CD1c-positive myeloid dendritic cell (primary cell): Measurements from ENCODE around the gene HMGB2.

Source experiments
- DNase-seq: peaks from one replicate; pipeline ENCODE4 v3.0.0-alpha.2; 2016; ENCODE audit errors: extremely low spot score

HMGB2 gene

DNA sequence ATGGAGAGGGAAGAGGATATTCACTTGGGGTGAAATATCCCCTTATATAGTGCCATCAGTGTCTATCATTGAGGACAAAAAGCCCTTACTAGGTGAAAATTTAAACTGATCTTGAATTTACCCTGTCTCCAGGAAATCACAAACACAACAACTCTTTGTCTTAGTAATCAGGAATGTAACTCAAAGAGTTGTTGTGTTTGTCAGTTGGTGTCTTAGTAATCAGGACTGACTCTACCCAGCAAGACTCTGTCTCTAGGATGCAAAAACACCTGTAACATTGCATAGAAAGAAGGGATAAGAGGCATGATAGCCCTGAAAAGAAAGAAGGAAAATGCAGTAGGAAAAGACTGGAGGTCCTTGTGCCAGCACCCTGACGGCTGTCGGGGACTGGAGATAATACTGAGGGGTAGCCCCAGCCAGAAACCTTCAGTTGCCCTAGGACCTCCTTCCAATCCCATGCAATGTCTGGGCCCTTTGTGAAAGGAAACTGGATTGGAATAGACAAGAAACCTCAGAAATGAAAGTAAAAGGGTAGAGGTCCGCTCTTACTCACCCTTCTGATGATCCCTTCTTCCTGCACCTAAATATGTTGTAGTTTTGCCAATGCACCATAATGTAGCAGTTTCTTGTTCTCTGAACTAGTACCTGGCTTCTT lies 45.3 kb downstream of the HMGB2 start:
- no peak for DNase-seq

DNA sequence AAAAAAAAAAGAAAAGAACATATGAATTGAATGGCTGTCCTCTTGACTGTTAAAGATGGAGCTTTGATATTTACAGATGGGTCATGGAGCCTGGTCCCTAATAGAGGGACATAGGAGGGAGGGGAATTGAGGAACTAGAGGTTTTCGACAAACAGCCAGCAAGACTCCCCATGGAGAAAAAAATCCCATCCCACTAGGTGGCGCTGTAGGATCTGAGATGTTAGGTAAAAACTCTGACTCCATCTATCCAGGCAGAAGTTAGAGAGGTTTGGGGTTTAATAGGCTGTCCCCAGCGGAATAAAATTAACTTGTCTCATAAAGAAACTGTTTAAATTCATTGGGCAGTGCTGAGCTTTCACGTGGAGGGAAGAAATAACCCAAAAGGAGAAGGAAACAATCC lies 45.9 kb downstream of the HMGB2 start:
- DNase-seq, result peak; percentile 79

DNA sequence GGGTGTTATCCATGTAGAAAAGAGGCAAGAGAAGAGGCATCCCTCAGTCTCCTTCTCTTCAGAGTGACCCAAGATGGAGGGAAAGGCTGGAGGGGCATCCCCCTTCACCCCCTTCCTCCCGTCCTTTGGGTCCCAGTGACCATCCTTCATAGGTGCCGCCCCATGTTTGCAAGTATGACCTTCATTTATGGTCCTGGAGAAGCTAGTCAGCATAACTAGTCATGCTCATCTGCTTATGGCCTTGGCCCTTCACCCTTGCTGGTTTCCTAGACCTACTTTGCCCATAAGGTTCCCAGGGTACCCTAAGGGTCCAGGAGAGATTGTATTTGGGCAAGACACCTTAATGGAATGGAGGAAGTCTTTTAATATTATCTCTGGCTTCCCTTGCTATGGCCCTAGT lies 46.7 kb downstream of the HMGB2 start:
- no peak for DNase-seq

DNA sequence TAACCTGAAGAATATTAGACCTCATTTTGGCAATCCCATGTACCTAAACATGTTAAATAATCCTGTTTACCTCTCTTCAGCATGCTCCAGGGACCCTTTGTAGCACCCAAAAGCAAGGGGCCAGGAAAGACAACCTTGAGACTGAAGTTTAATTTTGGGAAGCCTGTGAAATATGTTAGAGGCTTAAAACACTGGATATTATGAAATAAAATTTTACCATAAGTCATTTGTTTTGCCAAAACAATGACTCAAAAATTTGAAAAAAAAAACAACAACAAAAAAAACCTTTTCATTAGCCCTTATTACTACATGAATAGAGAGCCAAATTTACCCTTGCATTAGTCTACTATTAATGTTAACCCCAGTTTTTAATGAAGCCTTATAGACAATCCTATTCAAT lies 49.7 kb downstream of the HMGB2 start:
- DNase-seq, result no peak

DNA sequence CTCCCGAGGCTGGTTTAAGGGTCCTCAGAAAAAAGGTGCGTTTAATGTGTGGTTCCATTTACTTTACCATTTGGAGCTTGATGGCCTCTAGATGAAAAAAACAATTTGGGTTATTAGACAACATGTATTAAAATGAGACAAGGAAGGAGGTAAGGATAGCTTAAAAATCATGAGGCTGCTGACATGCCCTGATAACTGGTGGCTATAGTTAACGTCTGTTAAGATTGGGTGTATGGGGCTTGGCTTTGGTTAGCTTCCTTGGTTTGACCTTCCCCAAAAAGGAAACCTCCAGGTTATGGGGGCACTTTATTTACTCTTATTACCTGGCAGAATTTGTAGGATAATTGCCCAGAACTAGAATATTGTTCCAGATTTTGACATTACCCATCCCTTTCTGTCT lies 51.5 kb downstream of the HMGB2 start:
- no peak for DNase-seq

DNA sequence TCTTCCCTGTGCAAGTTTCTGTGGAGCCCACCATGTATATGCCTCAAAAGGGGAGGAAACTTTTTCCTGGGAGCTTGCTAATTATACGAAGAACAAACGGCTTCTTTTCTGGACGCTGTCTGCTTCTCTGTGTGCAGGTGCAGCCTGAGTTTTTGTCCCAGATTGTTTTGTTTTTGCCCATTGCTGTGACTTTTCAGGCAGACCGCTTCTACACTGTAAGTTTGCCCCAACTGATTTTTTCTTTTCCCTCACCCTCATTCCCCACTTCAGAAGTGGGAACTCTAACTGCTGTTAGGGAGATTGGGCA lies 51.9 kb downstream of the HMGB2 start:
- DNase-seq, result no peak

DNA sequence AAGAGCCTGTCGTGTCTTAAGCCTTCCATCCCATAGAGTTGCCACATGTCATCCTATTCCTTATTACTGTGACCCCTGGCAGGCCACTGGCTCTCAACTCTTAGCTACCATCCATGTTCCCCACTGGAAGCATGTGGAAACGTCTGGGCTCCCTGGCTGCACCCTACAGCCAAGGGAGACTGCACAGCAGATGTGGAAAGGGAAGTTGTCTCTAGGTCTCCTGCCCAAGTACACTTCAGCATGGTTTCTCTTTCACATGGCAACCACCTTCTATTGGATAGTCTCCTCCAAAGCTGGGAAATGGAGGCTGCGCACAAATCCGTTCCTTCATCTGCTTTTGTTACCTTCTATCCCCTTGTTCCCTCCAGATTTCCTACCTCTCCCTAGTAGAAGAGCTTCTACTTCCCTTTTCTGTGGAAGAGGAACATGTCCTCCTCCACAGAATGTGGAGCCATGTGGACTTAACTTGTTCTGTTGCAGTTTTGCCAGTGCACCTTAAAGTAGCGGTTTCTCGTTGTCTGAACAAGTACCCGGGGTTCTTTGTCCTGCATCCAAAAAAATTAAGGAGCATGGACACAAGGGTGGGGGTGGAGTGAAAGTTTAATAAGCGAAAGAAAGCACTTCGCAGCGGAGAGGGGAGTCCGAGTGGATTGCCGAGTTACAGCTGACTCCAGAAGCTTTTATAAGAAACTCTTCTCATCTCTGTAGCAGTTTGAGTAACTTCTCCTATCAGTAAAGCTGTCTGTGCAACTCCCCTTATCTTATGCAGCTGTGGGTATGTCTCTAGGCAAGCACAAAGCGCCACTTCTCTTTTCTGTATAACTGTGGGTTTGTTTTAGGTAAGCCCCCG lies 52.5 kb downstream of the HMGB2 start:
- peak; percentile 57 for DNase-seq
